Endothelial cell of umbilical vein (primary cell): ENCODE data around the gene FAM219A. TPM values are rescaled to one million over a fixed set of nuclear protein-coding genes. Genes with fewer than 3 reads are reported as not detected.

Experiments used
- BruUV-seq: library from RNA; stranded (reverse); fragments of 400-500 nt; replicated peaks from 2 replicates; lab custom pipeline; 2021; lab: Mats Ljungman, UMichigan
- CTCF ChIA-PET: fragments of 300-600, 350-600 bp; sonication (Branson Sonifier 250); formaldehyde crosslinking; loops from one replicate; lab custom pipeline; 2021; ENCODE audit warnings: antibody characterized with exemption, inconsistent platforms; lab: Charles Lee
- POLR2A ChIA-PET: fragments of 300-600, 350-600 bp; sonication (Branson Sonifier 250); formaldehyde crosslinking; loops from one replicate; lab custom pipeline; 2021; ENCODE audit warnings: antibody characterized with exemption, inconsistent platforms; lab: Charles Lee
- DNase-seq: peaks from one replicate; pipeline ENCODE4 v3.0.0-alpha.2; 2011; ENCODE audit warnings: low read depth, low spot score
- FAIRE-seq: peaks from 2 replicates; lab custom pipeline; 2011; peaks lifted over from hg19 to GRCh38; lab: Jason Lieb, UNC
- H2AFZ ChIP-seq: 2 replicates; pipeline ENCODE4 v1.6.0; 2012; ENCODE audit warnings: low read depth, low read length, control low read depth, inconsistent platforms
- H3K27ac ChIP-seq: 2 replicates; pipeline ENCODE4 v1.5.1; 2011; ENCODE audit warnings: low read depth, mild to moderate bottlenecking, control low read depth, low read length, moderate library complexity; ENCODE audit not compliant: insufficient read depth
- H3K27me3 ChIP-seq, 2 experiments: 2 replicates each; pipeline versions ENCODE4 v1.6.0 to v1.6.1; 2011; ENCODE audit warnings: low read length in 2 of 2, mixed read lengths in 1 of 2; ENCODE audit not compliant: control insufficient read depth in 2 of 2, insufficient read depth in 2 of 2
- H3K36me3 ChIP-seq, 2 experiments: 2 replicates in 1 of 2; 3 replicates in 1 of 2; pipeline ENCODE4 v1.5.1; 2011; ENCODE audit warnings: low read length in 2 of 2, mild to moderate bottlenecking in 1 of 2, moderate library complexity in 1 of 2; ENCODE audit not compliant: control insufficient read depth in 2 of 2, insufficient read depth in 2 of 2; ENCODE audit errors: extremely low read depth in 1 of 2
- H3K4me1 ChIP-seq: 3 replicates; pipeline ENCODE4 v1.5.1; 2011; ENCODE audit warnings: mild to moderate bottlenecking, low read length; ENCODE audit not compliant: control insufficient read depth, insufficient read depth; ENCODE audit errors: extremely low read depth
- H3K4me2 ChIP-seq: 2 replicates; pipeline ENCODE4 v1.6.1; 2011; ENCODE audit warnings: low read length, control low read depth, mixed read lengths; ENCODE audit not compliant: insufficient read depth
- H3K4me3 ChIP-seq, 3 experiments: fragments of 200-600 bp in 1 of 3; sonication (generic), shearing (Covaris generic) in 1 of 3; replicated peaks in 1 of 3; 2 replicates each; pipeline ENCODE4 v1.5.1; 2011 to 2016; ENCODE audit warnings: control low read depth in 3 of 3, low read length in 3 of 3, mild to moderate bottlenecking in 2 of 3, inconsistent platforms in 1 of 3, low read depth in 1 of 3, moderate library complexity in 1 of 3; ENCODE audit not compliant: insufficient read depth in 1 of 3
- H3K79me2 ChIP-seq: 2 replicates; pipeline ENCODE4 v1.6.0; 2012; ENCODE audit warnings: low read length, inconsistent platforms; ENCODE audit not compliant: control insufficient read depth, insufficient read depth
- H3K9ac ChIP-seq: replicated peaks from 2 replicates; pipeline ENCODE3; 2011; ENCODE audit warnings: low read length, control low read depth; ENCODE audit not compliant: insufficient read depth; ENCODE audit errors: extremely low read depth
- H3K9me1 ChIP-seq: replicated peaks from 3 replicates; pipeline ENCODE4 v1.6.0; 2011; ENCODE audit warnings: mild to moderate bottlenecking, low read length; ENCODE audit not compliant: control insufficient read depth, insufficient read depth; ENCODE audit errors: extremely low read depth
- H3K9me3 ChIP-seq: replicated peaks from 2 replicates; pipeline ENCODE4 v1.5.1; 2012; ENCODE audit warnings: low read length, inconsistent platforms; ENCODE audit not compliant: control insufficient read depth, insufficient read depth
- H4K20me1 ChIP-seq: replicated peaks from 2 replicates; pipeline ENCODE3; 2011; ENCODE audit warnings: mild to moderate bottlenecking, low read length; ENCODE audit not compliant: control insufficient read depth, insufficient read depth; ENCODE audit errors: extremely low read depth
- CTCF ChIP-seq, 2 donors: IDR thresholded peaks; 1 replicate in 1 of 2; 2 replicates in 1 of 2; pipeline ENCODE4 v1.5.1; 2011; ENCODE audit warnings: low read length in 2 of 2, mild to moderate bottlenecking in 2 of 2, moderate library complexity in 2 of 2, control low read depth in 1 of 2, inconsistent platforms in 1 of 2, low read depth in 1 of 2; ENCODE audit not compliant: insufficient read depth in 1 of 2; ENCODE audit errors: extremely low read depth in 1 of 2
- EZH2 ChIP-seq: IDR thresholded peaks from 2 replicates; pipeline ENCODE4 v1.6.1; 2012; ENCODE audit warnings: borderline replicate concordance, low read depth, mild to moderate bottlenecking, moderate library complexity, low read length, inconsistent platforms; ENCODE audit not compliant: severe bottlenecking
- FOS ChIP-seq: IDR thresholded peaks from 2 replicates; pipeline ENCODE4 v1.6.1; 2011; ENCODE audit warnings: mild to moderate bottlenecking, low read length, moderate library complexity, borderline replicate concordance; ENCODE audit not compliant: insufficient read depth
- GATA2 ChIP-seq: IDR thresholded peaks from 2 replicates; pipeline ENCODE4 v1.7.0; 2011; ENCODE audit warnings: low read depth, mild to moderate bottlenecking, moderate library complexity, mixed read lengths, low read length; ENCODE audit not compliant: insufficient read length, insufficient read depth
- JUN ChIP-seq: IDR thresholded peaks from 2 replicates; pipeline ENCODE4 v1.6.1; 2011; ENCODE audit warnings: borderline replicate concordance, low read depth; ENCODE audit not compliant: insufficient read length, insufficient read depth
- MAX ChIP-seq: IDR thresholded peaks from 2 replicates; pipeline ENCODE4 v1.6.1; 2011; ENCODE audit not compliant: insufficient read depth, insufficient read length
- MYC ChIP-seq: IDR thresholded peaks from one replicate; pipeline ENCODE4 v1.6.1; 2011; ENCODE audit warnings: mild to moderate bottlenecking, low read depth, low read length
- POLR2A ChIP-seq: IDR thresholded peaks from 2 replicates; pipeline ENCODE4 v1.6.1; 2012; ENCODE audit warnings: low read depth, mild to moderate bottlenecking, control low read depth, low read length
- POLR2AphosphoS5 ChIP-seq: IDR thresholded peaks from 2 replicates; pipeline ENCODE4 v1.6.1; 2012; ENCODE audit warnings: low read depth, mild to moderate bottlenecking, control low read depth, low read length, moderate library complexity; ENCODE audit not compliant: insufficient read depth
- dilution Hi-C: fragments of 300-500 bp; cut with MboI; formaldehyde crosslinking; loops from one replicate; pipeline ENCODE4 v1.15.0; 2019; ENCODE audit warnings: low sequenced_read_pairs; ENCODE audit not compliant: extremely low pct_ligation_motif_present
- intact Hi-C: fragments of 100-400 bp; cut with micrococcal nuclease; formaldehyde crosslinking; loops from one replicate; pipeline ENCODE4 v1.10.0; 2022
- polyA plus RNA-seq, 4 experiments: library from polyadenylated mRNA; depleted of rRNA in 3 of 4; stranded (reverse) in 3 of 4; unstranded in 1 of 4; fragments of >200 nt; gene quantifications; 2 replicates each; pipeline versions ENCODE4 v1.2.1 to v1.2.3, GENCODE V29; 2011 to 2012; ENCODE audit warnings: missing spikeins in 1 of 4
- total RNA-seq: library from RNA; stranded (reverse); gene quantifications from 2 replicates; pipeline ENCODE4 v1.2.3, GENCODE V29; 2021

The FAM219A gene
- total and polyA plus RNA-seq, 2 donors (not counting 3 experiments of a cell fraction or from before 2014, with no cell fraction given) = 18.1 to 35.7 TPM

- DNase-seq = no peak
- BruUV-seq = no TSS peak
- no peak overlapping the region for H3K4me3 ChIP-seq
- H2AFZ ChIP-seq = no peak overlapping the region
- no peaks in the 10 kb centered on the region for H3K79me2 ChIP-seq
- no peak for FAIRE-seq
- ChIA-PET POLR2A (interaction anchor here (0.7 kb wide), 1 partner anchor 12 kb away, joined by 4 read pairs; no protein-coding TSS in a partner anchor), CTCF (interaction anchor here (3.3 to 9.4 kb wide), 2 partner anchors 29 to 41 kb away, joined by 11 to 152 read pairs; no protein-coding TSS in a partner anchor)
- no peaks in the 10 kb centered on the region for H4K20me1 ChIP-seq
- no peak for TF ChIP-seq MYC
- no peak for TF ChIP-seq JUN
- no peak for TF ChIP-seq GATA2
- TF ChIP-seq CTCF (IDR thresholded peaks at IDR 0.05; ENCODE audit: extremely low read depth in 1 of 2, insufficient read depth in 1 of 2, low read depth in 1 of 2, low read length in 2 of 2) = no peak
- TF ChIP-seq EZH2 = no peak
- TF ChIP-seq MAX = no peak
- no peak for TF ChIP-seq FOS
- no peak for TF ChIP-seq POLR2AphosphoS5
- no peak for TF ChIP-seq POLR2A
- H3K9me3 ChIP-seq = no peaks in the 10 kb centered on the region
- H3K4me1 ChIP-seq = peaks cover 2% of the 10 kb centered on the region
- intact Hi-C loops (no loop called here), dilution Hi-C loops (no loop called here)
- H3K4me2 ChIP-seq = no peak overlapping the region
- no peaks in the 10 kb centered on the region for H3K27me3 ChIP-seq
- H3K36me3 ChIP-seq = no peaks in the 10 kb centered on the region
- H3K9ac ChIP-seq = no peak overlapping the region
- H3K27ac ChIP-seq = no peak overlapping the region
- H3K9me1 ChIP-seq = no peaks in the 10 kb centered on the region
Measured at GRCh38 chr9:34374339-34374738, 84.0 kb downstream of the FAM219A start.
